RWPE1 (cell line): ENCODE data around the gene C16orf90.
"Not testable (repeated sequence)": the region's sequence is repeated elsewhere in the genome, so short reads cannot be mapped to it uniquely, and the experiment has no call there.

Experiments
- CTCF ChIA-PET: fragments of 350-600 bp; sonication (Branson Sonifier 250); formaldehyde crosslinking; extraction: SDS; loops from one replicate; lab custom pipeline; 2021; lab: Yijun Ruan, JAX
- POLR2A ChIA-PET: fragments of 400-600 bp; formaldehyde crosslinking; extraction: SDS; loops from one replicate; lab custom pipeline; 2020; ENCODE audit warnings: antibody characterized with exemption; ENCODE audit not compliant: low non-redundant PET; lab: Yijun Ruan, JAX
- DNase-seq: peaks from one replicate; pipeline ENCODE4 v3.0.0; 2012; ENCODE audit warnings: low spot score
- H3K27ac ChIP-seq: fragments of 450-650 bp; 2 replicates; pipeline ENCODE4 v1.5.1; 2017
- TF ChIP-seq, protein P1 (sequence below): fragments of 450-650 bp; conservative IDR thresholded peaks from 2 replicates; pipeline ENCODE4 v1.5.1; 2017; ENCODE audit warnings: low read depth, mild to moderate bottlenecking

Gene C16orf90

DNA sequence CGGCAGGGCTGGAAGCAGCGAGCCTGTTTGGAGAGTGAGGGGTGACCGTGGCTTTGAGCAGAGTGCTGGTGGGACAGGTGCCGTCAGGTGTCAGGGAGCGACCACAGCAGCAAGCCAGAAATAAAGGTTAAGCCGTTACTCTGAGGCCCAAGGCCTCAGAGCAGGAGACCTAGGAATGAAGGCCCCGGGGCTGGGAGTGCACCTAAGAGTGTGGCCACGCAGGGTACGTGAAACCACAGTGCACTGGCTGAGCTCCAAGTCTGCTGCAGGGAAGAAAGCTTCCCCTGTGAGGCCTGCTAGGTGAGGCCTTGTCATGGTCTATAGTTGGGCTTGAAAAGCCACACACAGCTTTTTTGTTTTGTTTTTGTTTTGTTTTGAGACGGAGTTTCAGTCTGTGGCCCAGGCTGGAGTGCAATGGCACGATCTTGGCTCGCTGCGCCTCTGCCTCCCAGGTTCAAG, 14.2 kb upstream of the C16orf90 start:
- H3K27ac ChIP-seq = no peak overlapping the region
- CTCF ChIA-PET = no interaction called here
- POLR2A ChIA-PET = no interaction called here
- DNase-seq = peak; percentile 35
- TF ChIP-seq, protein P1, sequence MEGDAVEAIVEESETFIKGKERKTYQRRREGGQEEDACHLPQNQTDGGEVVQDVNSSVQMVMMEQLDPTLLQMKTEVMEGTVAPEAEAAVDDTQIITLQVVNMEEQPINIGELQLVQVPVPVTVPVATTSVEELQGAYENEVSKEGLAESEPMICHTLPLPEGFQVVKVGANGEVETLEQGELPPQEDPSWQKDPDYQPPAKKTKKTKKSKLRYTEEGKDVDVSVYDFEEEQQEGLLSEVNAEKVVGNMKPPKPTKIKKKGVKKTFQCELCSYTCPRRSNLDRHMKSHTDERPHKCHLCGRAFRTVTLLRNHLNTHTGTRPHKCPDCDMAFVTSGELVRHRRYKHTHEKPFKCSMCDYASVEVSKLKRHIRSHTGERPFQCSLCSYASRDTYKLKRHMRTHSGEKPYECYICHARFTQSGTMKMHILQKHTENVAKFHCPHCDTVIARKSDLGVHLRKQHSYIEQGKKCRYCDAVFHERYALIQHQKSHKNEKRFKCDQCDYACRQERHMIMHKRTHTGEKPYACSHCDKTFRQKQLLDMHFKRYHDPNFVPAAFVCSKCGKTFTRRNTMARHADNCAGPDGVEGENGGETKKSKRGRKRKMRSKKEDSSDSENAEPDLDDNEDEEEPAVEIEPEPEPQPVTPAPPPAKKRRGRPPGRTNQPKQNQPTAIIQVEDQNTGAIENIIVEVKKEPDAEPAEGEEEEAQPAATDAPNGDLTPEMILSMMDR = no peak

DNA sequence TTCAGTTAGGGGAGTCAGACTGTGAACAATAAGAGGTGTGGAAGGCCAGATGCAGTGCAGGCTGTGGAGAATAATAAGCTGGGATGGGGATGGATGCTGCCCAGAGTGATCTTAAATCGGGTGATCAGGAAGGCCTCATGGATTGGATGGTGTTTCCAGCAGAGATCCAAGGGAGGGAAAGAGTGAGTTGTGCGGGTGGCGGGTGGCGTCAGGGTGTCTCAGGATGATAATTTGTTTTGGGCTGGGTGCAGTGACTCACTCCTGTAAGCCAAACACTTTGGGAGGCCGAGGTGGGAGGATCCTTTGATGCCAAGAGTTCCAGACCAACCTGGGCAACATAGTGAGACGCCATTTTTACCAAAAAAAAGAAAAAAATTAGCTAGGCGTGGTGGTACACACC, 13.4 kb upstream of the C16orf90 start:
- POLR2A ChIA-PET = no interaction called here
- DNase-seq = no peak
- no peak overlapping the region for H3K27ac ChIP-seq
- CTCF ChIA-PET = interaction anchor here (0.7 kb wide), 3 partner anchors 20 to 1338 kb away, joined by 3 to 5 read pairs (median 3); partner anchors contain the start of genes GLYR1 and UBN1
- TF ChIP-seq, protein P1 = no peak

DNA sequence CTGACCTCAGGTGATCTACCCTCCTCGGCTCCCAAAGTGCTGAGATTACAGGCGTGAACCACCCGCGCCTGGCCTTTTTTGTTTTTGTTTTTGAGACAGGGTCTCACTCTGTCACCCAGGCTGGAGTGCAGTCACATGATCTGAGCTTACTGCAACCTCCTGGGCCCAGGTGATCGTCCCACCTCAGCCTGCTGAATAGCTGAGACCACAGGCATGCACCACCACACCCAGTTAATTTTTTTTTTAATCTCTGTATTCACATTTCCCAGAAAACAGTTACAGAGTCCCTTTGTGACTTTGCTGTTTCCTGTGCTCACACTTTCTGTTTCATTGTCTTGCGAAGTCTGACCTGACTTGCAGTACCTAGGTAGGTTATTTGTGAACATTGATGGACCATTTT, 8.2 kb upstream of the C16orf90 start:
- TF ChIP-seq, protein P1 = no peak
- ChIA-PET POLR2A (no interaction called here), CTCF (no interaction called here)
- peak overlapping the region; percentile 20 for H3K27ac ChIP-seq
- no peak for DNase-seq

DNA sequence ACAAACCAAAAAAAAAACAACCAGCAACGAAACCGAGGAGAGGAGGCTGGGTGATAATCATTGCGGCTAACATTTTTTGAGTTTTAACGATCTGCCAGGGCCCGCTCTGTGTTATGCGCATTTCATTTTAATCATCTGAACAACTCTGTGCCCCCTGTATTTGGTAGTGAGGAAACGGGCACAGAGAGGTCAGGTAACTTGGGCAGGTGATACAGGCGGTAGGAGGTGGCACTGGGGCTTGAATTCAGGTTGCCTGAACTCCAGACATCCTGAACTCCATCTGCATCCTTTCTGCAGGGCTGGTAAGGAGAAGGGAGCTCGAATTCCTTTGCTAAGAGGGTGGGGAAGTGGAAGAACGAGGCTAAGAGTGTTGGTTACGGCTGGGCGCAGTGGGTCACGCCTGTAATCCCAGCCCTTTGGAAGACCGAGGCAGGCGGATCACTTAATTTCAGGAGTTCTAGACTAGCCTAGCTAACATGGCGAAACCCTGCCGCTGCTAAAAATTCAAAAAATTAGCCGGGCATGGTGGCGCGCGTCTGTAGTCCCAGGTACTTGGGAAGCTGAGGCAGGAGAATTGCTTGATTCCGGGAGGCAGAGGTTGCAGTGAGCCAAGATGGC, 6.6 kb upstream of the C16orf90 start:
- ChIA-PET POLR2A (interaction anchor here (0.7 kb wide), 1 partner anchor 645 kb away, joined by 4 read pairs; no protein-coding TSS in a partner anchor), CTCF (interaction anchor here (0.7 kb wide), 1 partner anchor 52 kb away, joined by 3 read pairs; no protein-coding TSS in a partner anchor)
- peak overlapping the region; percentile 75 for H3K27ac ChIP-seq
- no peak for DNase-seq
- TF ChIP-seq, protein P1 = no peak

DNA sequence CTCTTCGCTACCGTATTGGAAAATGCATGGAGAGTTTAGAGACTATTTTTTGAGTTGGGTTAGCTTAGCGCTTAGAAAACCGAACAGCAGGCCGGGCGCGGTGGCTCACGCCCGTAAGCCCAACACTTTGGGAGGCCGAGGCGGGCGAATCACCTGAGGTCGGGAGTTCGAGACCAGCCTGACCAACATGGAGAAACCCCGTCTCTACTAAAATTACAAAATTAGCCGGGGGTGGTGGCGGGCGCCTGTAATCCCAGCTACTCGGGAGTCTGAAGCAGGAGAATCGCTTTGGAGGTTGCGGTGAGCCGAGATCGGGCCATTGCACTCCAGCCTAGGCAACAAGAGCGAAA, 6.1 kb upstream of the C16orf90 start:
- H3K27ac ChIP-seq = peak overlapping the region; percentile 75
- DNase-seq, CTCF ChIA-PET, POLR2A ChIA-PET: not testable (repeated sequence)

DNA sequence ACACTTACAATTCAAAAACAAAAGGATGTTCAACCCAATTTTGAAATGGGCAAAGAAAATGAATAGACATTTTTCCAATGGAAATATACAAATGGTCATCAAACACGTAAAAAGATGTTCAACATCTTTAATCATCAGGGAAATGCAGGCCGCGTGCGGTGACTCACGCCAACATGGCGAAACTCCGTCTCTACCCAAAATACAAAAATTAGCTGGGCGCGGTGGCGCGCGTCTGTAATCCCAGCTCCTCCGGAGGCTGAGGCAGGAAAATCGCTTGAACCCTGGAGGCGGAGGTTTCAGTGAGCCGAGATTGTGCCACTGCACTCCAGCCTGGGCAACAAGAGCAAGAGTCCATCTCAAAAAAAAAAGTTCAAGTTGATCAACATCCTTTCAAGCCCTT, 3.7 kb upstream of the C16orf90 start:
- H3K27ac ChIP-seq = no peak overlapping the region
- POLR2A ChIA-PET = no interaction called here
- DNase-seq = no peak
- TF ChIP-seq, protein P1 = no peak
- CTCF ChIA-PET = interaction anchor here (0.7 kb wide), 1 partner anchor 376 kb away, joined by 4 read pairs; no protein-coding TSS in a partner anchor

DNA sequence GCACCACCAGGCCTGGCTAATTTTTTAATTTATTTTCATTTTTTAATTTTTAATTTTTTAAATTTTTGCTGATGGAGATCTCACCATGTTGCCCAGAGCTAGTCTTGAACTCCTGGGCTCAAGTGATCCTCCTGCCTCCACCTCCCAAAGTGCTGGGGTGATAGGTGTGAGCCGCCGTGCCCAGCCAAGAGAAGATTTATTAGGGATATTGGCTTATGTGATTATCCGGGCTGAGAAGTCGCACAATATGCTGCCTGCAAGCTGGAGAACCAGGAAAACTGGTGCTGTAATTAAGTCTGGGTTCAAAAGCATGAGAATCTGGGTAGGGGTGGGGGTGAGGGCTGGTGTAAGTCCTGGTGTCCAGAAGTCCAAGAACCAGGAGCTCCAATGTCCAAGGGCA, 2.5 kb upstream of the C16orf90 start:
- TF ChIP-seq, protein P1 = no peak
- ChIA-PET POLR2A (no interaction called here), CTCF (no interaction called here)
- DNase-seq = no peak
- no peak overlapping the region for H3K27ac ChIP-seq
